ENCODE results near the gene NAA25. TPM values are rescaled to one million over a fixed set of nuclear protein-coding genes. Genes with fewer than 3 reads are reported as not detected.
A peak's percentile ranks its signal among the peaks of the same experiment; 100 is the strongest.

Gene NAA25
- total and polyA plus RNA-seq, 9 of the 15 experiments (the other 6 are each of a cell fraction or from before 2014, with no cell fraction given), result 26.6 to 59.6 (median 48.9) TPM

GRCh38 chr12:112108202-112109079 is at the start of gene NAA25 (continued):
- TF ChIP-seq ZBTB40 (IDR thresholded peaks at IDR 0.05) (no peak; the same call in 1 of the 2 replicates), ZBTB40 (CRISPR knock-in tag; IDR thresholded peaks at IDR 0.05) (no peak), RCOR1 (IDR thresholded peaks at IDR 0.05; ENCODE audit: borderline replicate concordance in 1 of 2, low read depth in 2 of 2, low read length in 2 of 2) (no peak), NCOA2 (IDR thresholded peaks at IDR 0.05; ENCODE audit: partially characterized antibody in 2 of 2) (no peak), MXI1 (IDR thresholded peaks at IDR 0.05; ENCODE audit: low read depth, low read length) (peak; percentile 74; the same call in 1 of the 2 replicates), NCOA6 (IDR thresholded peaks at IDR 0.05) (no peak), RBM22 (IDR thresholded peaks at IDR 0.05; ENCODE audit: low read depth, low read length, poor library complexity, severe bottlenecking) (no peak), DIDO1 (tag; IDR thresholded peaks at IDR 0.05; ENCODE audit: low read depth) (0 out of 2 replicates have a peak, but pooled peaks have one; percentile 45)
- TF ChIP-seq, protein P1, sequence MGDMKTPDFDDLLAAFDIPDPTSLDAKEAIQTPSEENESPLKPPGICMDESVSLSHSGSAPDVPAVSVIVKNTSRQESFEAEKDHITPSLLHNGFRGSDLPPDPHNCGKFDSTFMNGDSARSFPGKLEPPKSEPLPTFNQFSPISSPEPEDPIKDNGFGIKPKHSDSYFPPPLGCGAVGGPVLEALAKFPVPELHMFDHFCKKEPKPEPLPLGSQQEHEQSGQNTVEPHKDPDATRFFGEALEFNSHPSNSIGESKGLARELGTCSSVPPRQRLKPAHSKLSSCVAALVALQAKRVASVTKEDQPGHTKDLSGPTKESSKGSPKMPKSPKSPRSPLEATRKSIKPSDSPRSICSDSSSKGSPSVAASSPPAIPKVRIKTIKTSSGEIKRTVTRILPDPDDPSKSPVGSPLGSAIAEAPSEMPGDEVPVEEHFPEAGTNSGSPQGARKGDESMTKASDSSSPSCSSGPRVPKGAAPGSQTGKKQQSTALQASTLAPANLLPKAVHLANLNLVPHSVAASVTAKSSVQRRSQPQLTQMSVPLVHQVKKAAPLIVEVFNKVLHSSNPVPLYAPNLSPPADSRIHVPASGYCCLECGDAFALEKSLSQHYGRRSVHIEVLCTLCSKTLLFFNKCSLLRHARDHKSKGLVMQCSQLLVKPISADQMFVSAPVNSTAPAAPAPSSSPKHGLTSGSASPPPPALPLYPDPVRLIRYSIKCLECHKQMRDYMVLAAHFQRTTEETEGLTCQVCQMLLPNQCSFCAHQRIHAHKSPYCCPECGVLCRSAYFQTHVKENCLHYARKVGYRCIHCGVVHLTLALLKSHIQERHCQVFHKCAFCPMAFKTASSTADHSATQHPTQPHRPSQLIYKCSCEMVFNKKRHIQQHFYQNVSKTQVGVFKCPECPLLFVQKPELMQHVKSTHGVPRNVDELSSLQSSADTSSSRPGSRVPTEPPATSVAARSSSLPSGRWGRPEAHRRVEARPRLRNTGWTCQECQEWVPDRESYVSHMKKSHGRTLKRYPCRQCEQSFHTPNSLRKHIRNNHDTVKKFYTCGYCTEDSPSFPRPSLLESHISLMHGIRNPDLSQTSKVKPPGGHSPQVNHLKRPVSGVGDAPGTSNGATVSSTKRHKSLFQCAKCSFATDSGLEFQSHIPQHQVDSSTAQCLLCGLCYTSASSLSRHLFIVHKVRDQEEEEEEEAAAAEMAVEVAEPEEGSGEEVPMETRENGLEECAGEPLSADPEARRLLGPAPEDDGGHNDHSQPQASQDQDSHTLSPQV (IDR thresholded peaks at IDR 0.05), result peak; percentile 89; the same call in 1 of the 2 replicates
- TF ChIP-seq, protein P2, sequence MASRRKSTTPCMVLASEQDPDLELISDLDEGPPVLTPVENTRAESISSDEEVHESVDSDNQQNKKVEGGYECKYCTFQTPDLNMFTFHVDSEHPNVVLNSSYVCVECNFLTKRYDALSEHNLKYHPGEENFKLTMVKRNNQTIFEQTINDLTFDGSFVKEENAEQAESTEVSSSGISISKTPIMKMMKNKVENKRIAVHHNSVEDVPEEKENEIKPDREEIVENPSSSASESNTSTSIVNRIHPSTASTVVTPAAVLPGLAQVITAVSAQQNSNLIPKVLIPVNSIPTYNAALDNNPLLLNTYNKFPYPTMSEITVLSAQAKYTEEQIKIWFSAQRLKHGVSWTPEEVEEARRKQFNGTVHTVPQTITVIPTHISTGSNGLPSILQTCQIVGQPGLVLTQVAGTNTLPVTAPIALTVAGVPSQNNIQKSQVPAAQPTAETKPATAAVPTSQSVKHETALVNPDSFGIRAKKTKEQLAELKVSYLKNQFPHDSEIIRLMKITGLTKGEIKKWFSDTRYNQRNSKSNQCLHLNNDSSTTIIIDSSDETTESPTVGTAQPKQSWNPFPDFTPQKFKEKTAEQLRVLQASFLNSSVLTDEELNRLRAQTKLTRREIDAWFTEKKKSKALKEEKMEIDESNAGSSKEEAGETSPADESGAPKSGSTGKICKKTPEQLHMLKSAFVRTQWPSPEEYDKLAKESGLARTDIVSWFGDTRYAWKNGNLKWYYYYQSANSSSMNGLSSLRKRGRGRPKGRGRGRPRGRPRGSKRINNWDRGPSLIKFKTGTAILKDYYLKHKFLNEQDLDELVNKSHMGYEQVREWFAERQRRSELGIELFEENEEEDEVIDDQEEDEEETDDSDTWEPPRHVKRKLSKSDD (conservative IDR thresholded peaks at IDR 0.05; ENCODE audit: low read length), result no peak
